Neural progenitor cell (in vitro differentiated cells): ENCODE measurements around the gene GOLGA8J. TPM values are rescaled to one million over a fixed set of nuclear protein-coding genes. Genes with fewer than 3 reads are reported as not detected.
"Not testable (repeated sequence)": the region's sequence is repeated elsewhere in the genome, so short reads cannot be mapped to it uniquely, and the experiment has no call there.

Source experiments
- DNase-seq: peaks from one replicate; pipeline ENCODE4 v3.0.0-alpha.2; 2016; ENCODE audit warnings: low spot score
- H2AFZ ChIP-seq: fragments of 200-600 bp; sonication (generic); replicated peaks from 2 replicates; pipeline ENCODE4 v1.6.1; 2016; ENCODE audit warnings: antibody characterized with exemption
- H3F3A ChIP-seq: fragments of 200-600 bp; sonication (generic); 2 replicates; pipeline ENCODE4 v1.6.1; 2016; ENCODE audit warnings: antibody characterized with exemption, low read depth
- H3K27ac ChIP-seq: fragments of 200-600 bp; sonication (generic); 2 replicates; pipeline ENCODE4 v1.5.1; 2016; ENCODE audit warnings: mild to moderate bottlenecking
- H3K27me3 ChIP-seq: fragments of 200-600 bp; sonication (generic); 2 replicates; pipeline ENCODE4 v1.6.1; 2016; ENCODE audit warnings: mild to moderate bottlenecking, moderate library complexity
- H3K36me3 ChIP-seq: fragments of 200-600 bp; sonication (generic); 2 replicates; pipeline ENCODE4 v1.5.1; 2016
- H3K4me1 ChIP-seq: fragments of 200-600 bp; sonication (generic); 2 replicates; pipeline ENCODE4 v1.6.1; 2016; ENCODE audit warnings: mixed run types
- H3K4me2 ChIP-seq: fragments of 200-600 bp; sonication (generic); 2 replicates; pipeline ENCODE4 v1.6.1; 2016
- H3K4me3 ChIP-seq: fragments of 200-600 bp; sonication (generic); 2 replicates; pipeline ENCODE4 v1.5.1; 2016
- H3K79me2 ChIP-seq: fragments of 200-600 bp; sonication (generic); 2 replicates; pipeline ENCODE4 v1.6.1; 2016; ENCODE audit warnings: low read depth
- H3K9ac ChIP-seq: fragments of 200-600 bp; sonication (generic); 2 replicates; pipeline ENCODE4 v1.6.1; 2016
- H3K9me3 ChIP-seq: fragments of 200-600 bp; sonication (generic); 2 replicates; pipeline ENCODE4 v1.5.1; 2016; ENCODE audit warnings: low read depth
- H4K20me1 ChIP-seq: fragments of 200-600 bp; sonication (generic); 2 replicates; pipeline ENCODE4 v1.6.1; 2016; ENCODE audit warnings: low read depth
- H3K27ac Mint-ChIP-seq: 3 replicates; pipeline ENCODE4 v1.8.0; 2021; ENCODE audit warnings: mixed read lengths
- H3K27me3 Mint-ChIP-seq: 2 replicates; pipeline ENCODE4 v1.8.0; 2022; ENCODE audit warnings: low read depth, mild to moderate bottlenecking, inconsistent platforms, moderate library complexity, mixed read lengths; ENCODE audit not compliant: insufficient read depth
- H3K36me3 Mint-ChIP-seq: 3 replicates; pipeline ENCODE4 v1.8.0; 2021; ENCODE audit warnings: mixed read lengths
- H3K4me1 Mint-ChIP-seq: 3 replicates; pipeline ENCODE4 v1.8.0; 2021; ENCODE audit warnings: mixed read lengths
- H3K4me3 Mint-ChIP-seq: 3 replicates; pipeline ENCODE4 v1.8.0; 2021; ENCODE audit warnings: mild to moderate bottlenecking, moderate library complexity, mixed read lengths
- H3K9me3 Mint-ChIP-seq: 3 replicates; pipeline ENCODE4 v1.8.0; 2020; ENCODE audit warnings: mixed read lengths
- EZH2 ChIP-seq: fragments of 200-600 bp; sonication (generic); IDR thresholded peaks from 2 replicates; pipeline ENCODE4 v1.6.1; 2017; ENCODE audit warnings: antibody characterized with exemption, mild to moderate bottlenecking, moderate library complexity
- EZH2phosphoT487 ChIP-seq: fragments of 200-600 bp; sonication (generic); IDR thresholded peaks from 2 replicates; pipeline ENCODE4 v1.6.1; 2017; ENCODE audit warnings: antibody characterized with exemption
- total RNA-seq: library from RNA; depleted of rRNA; stranded (reverse); fragments of >200 nt; gene quantifications from 2 replicates; pipeline ENCODE4 v1.2.3, GENCODE V29; 2015; ENCODE audit warnings: low replicate concordance
- TF ChIP-seq, protein P1 (sequence below): fragments of 200-600 bp; sonication (generic); IDR thresholded peaks from 2 replicates; pipeline ENCODE4 v1.5.1; 2017; ENCODE audit warnings: antibody characterized with exemption, mild to moderate bottlenecking

GOLGA8J gene
- total RNA-seq, 1 donor from 2014 or later = not detected

DNA sequence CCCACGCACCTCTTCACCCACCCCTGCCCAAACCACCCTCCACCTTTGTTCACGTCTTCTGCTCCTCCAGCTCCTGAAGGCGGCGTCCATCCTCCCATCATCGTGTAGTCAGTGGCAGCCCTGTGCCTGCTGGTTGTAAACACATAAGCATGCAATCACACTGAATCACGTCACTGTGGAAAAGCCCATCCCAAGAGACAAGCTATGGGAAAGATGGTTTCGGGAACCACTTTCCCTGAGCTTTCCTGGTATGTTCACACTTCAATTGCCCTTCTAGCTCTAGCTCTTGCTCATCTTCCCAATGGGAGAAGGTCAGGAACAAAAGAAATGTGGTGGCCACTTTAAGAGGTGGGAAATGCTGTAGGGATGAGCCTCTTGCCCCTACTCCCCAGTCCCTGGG, 14.4 kb upstream of the GOLGA8J start:
- Mint-ChIP-seq H3K4me1 (no peaks in the 10 kb centered on the region), H3K9me3 (no peaks in the 10 kb centered on the region), H3K27me3 (peaks cover 6% of the 10 kb centered on the region), H3K36me3 (no peaks in the 10 kb centered on the region), H3K27ac (no peak overlapping the region), H3K4me3 (no peak overlapping the region)
- Histone ChIP-seq H3F3A (peaks cover 11% of the 10 kb centered on the region), H3K9me3 (no peaks in the 10 kb centered on the region), H3K4me1 (no peaks in the 10 kb centered on the region), H3K36me3 (no peaks in the 10 kb centered on the region), H3K27me3 (no peaks in the 10 kb centered on the region), H3K79me2 (no peaks in the 10 kb centered on the region), H4K20me1 (no peaks in the 10 kb centered on the region), H3K4me3 (no peak overlapping the region), H3K4me2 (no peak overlapping the region), H2AFZ (no peak overlapping the region), H3K27ac (no peak overlapping the region), H3K9ac (no peak overlapping the region)
- TF ChIP-seq EZH2phosphoT487 (no peak), EZH2 (no peak)
- TF ChIP-seq, protein P1, sequence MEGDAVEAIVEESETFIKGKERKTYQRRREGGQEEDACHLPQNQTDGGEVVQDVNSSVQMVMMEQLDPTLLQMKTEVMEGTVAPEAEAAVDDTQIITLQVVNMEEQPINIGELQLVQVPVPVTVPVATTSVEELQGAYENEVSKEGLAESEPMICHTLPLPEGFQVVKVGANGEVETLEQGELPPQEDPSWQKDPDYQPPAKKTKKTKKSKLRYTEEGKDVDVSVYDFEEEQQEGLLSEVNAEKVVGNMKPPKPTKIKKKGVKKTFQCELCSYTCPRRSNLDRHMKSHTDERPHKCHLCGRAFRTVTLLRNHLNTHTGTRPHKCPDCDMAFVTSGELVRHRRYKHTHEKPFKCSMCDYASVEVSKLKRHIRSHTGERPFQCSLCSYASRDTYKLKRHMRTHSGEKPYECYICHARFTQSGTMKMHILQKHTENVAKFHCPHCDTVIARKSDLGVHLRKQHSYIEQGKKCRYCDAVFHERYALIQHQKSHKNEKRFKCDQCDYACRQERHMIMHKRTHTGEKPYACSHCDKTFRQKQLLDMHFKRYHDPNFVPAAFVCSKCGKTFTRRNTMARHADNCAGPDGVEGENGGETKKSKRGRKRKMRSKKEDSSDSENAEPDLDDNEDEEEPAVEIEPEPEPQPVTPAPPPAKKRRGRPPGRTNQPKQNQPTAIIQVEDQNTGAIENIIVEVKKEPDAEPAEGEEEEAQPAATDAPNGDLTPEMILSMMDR = no peak
- no peak for DNase-seq

DNA sequence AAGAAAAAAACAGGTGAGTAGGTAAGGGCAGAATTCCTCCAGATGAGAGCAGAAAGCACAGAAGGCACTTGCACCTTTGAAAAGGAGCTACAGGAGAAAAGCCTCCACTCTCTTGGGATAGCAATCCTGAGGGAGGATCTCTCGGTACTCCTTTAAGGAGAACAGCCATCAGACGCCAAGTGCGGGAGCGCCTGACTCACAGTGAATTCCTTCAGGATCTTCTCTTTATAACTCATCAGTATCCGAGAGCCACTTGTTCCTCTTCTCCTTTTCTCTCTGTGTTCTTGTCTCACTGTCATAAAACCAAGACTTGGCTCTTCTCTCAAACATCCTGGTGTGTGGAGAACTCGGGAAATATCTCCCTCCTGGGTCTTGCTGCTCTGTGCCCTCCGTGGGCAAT, 10.1 kb upstream of the GOLGA8J start:
- Histone ChIP-seq H2AFZ (peak overlapping the region; percentile 36), H3K27me3 (no peaks in the 10 kb centered on the region), H3F3A (peaks cover 11% of the 10 kb centered on the region), H4K20me1 (no peaks in the 10 kb centered on the region), H3K9me3 (no peaks in the 10 kb centered on the region), H3K4me1 (no peaks in the 10 kb centered on the region), H3K4me2 (no peak overlapping the region), H3K27ac (no peak overlapping the region), H3K4me3 (no peak overlapping the region), H3K36me3 (no peaks in the 10 kb centered on the region), H3K9ac (no peak overlapping the region), H3K79me2 (no peaks in the 10 kb centered on the region)
- Mint-ChIP-seq H3K4me1 (peaks cover 4% of the 10 kb centered on the region), H3K36me3 (no peaks in the 10 kb centered on the region), H3K27me3 (peaks cover 8% of the 10 kb centered on the region), H3K9me3 (no peaks in the 10 kb centered on the region), H3K4me3 (no peak overlapping the region), H3K27ac (no peak overlapping the region)
- no peak for DNase-seq
- TF ChIP-seq EZH2phosphoT487 = no peak
- TF ChIP-seq, protein P1 = no peak
- no peak for TF ChIP-seq EZH2

DNA sequence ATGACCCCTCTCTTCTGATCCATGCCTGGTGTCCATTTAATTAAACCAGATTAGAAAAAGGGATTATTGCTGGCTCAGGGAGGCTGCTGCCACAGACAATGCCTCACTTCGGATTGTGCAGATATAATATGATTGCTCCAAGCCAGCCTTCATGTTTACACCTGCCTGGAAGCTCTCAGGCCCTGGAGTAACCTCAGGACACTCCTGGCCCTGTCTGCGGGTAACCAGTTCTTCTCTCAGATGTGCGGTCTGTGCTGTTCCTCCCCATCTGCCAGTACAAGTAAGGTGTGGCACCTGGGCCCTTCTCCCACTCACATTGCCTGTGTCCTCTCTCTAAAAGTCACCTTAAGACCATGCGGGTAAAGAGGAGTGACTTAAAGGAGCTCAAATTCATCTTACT, 8.8 kb upstream of the GOLGA8J start:
- Histone ChIP-seq H4K20me1 (no peaks in the 10 kb centered on the region), H3K9ac (no peak overlapping the region), H3K27ac (no peak overlapping the region), H3K4me2 (no peak overlapping the region), H3F3A (peaks cover 11% of the 10 kb centered on the region), H3K79me2 (no peaks in the 10 kb centered on the region), H3K36me3 (no peaks in the 10 kb centered on the region), H3K4me1 (no peaks in the 10 kb centered on the region), H3K9me3 (no peaks in the 10 kb centered on the region), H3K27me3 (no peaks in the 10 kb centered on the region), H2AFZ (no peak overlapping the region), H3K4me3 (no peak overlapping the region)
- TF ChIP-seq, protein P1 = no peak
- TF ChIP-seq EZH2 = no peak
- TF ChIP-seq EZH2phosphoT487 = no peak
- Mint-ChIP-seq H3K36me3 (no peaks in the 10 kb centered on the region), H3K9me3 (no peaks in the 10 kb centered on the region), H3K27me3 (peaks cover 2% of the 10 kb centered on the region), H3K4me3 (no peak overlapping the region), H3K4me1 (peaks cover 4% of the 10 kb centered on the region), H3K27ac (no peak overlapping the region)
- no peak for DNase-seq

DNA sequence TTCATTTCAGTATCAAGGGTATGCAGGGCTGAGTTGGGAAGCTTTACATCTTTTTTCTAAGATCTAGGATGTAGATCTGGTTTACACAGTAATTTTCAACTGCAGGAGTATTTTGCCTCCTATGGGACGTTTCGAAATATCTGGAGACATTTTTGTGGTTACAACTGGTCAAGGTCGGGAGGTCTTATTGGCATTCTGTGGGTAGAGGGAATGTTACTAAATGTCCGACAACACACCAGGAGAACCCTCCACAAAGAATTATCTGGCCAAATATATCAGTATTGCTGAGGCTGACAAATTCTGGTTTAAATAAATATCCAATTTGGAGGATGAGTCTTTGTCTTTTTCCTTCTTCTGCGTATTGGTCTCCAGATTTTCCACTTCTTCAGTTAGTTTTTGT, 1.9 kb upstream of the GOLGA8J start:
- H3K9ac ChIP-seq, H4K20me1 ChIP-seq, H3K27ac Mint-ChIP-seq, H3K4me3 Mint-ChIP-seq, H3K4me1 Mint-ChIP-seq, H3K27me3 Mint-ChIP-seq, DNase-seq, H3K9me3 Mint-ChIP-seq, H3K4me3 ChIP-seq, H3K36me3 ChIP-seq, H3K79me2 ChIP-seq, H3K27ac ChIP-seq, H2AFZ ChIP-seq, H3F3A ChIP-seq, H3K4me2 ChIP-seq, H3K9me3 ChIP-seq, H3K27me3 ChIP-seq, H3K4me1 ChIP-seq, H3K36me3 Mint-ChIP-seq: not testable (repeated sequence)

DNA sequence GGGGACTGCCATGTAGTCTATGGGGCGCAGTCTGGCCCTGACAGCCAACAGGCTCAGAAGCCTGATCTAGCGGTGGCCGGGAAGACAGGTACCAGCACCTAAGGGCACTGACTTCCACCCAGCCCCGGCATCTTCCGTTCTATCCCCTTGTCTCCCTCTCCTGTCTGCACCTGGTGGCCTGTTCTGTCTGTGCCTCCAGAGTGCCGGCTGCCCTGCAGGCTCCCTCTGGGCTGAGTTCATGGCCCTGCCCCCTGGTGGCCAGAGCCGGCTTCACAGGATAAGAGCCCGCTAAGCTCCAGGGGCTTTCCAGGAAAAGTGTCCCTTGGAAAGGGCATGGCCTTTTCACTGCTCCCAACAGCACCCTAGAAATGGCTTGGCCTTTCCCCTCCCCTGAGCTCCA, 15.1 kb downstream of the GOLGA8J start:
- not testable (repeated sequence) for H3K27ac ChIP-seq, H3K27ac Mint-ChIP-seq, H3K36me3 Mint-ChIP-seq

DNA sequence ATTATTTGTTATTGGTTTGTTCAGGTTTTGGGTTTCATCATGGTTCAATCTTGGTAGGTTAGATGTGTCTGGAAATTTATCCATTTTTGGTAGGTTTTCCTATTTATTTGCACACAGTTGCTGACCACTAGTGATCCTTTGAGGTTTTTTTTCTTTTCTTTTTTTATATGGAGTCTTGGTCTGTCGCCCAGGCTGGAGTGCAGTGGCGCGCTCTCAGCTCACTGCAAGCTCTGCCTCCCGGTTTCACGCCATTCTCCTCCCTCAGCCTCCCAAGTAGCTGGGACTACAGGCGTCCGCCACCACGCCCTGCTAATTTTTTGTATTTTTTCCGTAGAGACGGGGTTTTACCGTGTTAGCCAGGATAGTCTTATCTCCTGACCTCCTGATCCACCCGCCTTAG, 20.1 kb downstream of the GOLGA8J start:
- H3K9me3 Mint-ChIP-seq = not testable (repeated sequence)

More for the DNA sequence above, 15.1 kb downstream of the GOLGA8J start:
- H3K4me1 Mint-ChIP-seq, H3K27me3 Mint-ChIP-seq, H4K20me1 ChIP-seq, H3K9me3 ChIP-seq, H3K4me3 ChIP-seq, H3K79me2 ChIP-seq, H3K9ac ChIP-seq, H3K27me3 ChIP-seq, H3K4me1 ChIP-seq, H3F3A ChIP-seq, H2AFZ ChIP-seq, H3K4me2 ChIP-seq, H3K4me3 Mint-ChIP-seq, H3K9me3 Mint-ChIP-seq, DNase-seq, H3K36me3 ChIP-seq: not testable (repeated sequence)

More for the DNA sequence above, 20.1 kb downstream of the GOLGA8J start:
- not testable (repeated sequence) for H3K27me3 Mint-ChIP-seq, H3K79me2 ChIP-seq, H3F3A ChIP-seq, H3K9ac ChIP-seq, H3K27ac ChIP-seq, H3K36me3 ChIP-seq, H3K4me3 ChIP-seq, H3K4me3 Mint-ChIP-seq, H3K4me2 ChIP-seq, H3K9me3 ChIP-seq, H3K27ac Mint-ChIP-seq, DNase-seq, H3K36me3 Mint-ChIP-seq, H2AFZ ChIP-seq, H3K27me3 ChIP-seq, H3K4me1 Mint-ChIP-seq, H4K20me1 ChIP-seq, H3K4me1 ChIP-seq
